SIG-M5 (cell line): ENCODE measurements around the gene ALG2.
"Not testable (repeated sequence)": the region's sequence is repeated elsewhere in the genome, so short reads cannot be mapped to it uniquely, and the experiment has no call there.

Source experiments
- DNase-seq: peaks from one replicate; lab custom pipeline; 2025; lab: John Stamatoyannopoulos, UW

Gene ALG2

DNA sequence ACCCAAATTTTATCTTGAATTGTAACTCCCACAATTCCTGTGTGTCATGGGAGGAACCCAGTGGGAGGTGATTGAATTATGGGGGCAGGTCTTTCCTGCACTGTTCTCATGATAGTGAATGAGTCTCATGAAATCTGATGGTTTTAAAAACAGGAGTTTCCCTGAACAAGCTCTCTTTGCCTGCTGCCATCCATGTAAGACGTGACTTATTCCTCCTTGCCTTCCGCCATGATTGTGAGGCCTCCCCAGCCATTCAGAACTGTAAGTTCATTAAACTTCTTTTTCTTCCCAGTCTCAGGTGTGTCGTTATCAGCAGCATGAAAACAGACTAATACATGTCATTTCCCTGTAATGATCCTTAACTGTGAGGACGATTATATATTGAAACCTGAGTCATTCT lies 16.1 kb upstream of the ALG2 start:
- not testable (repeated sequence) for DNase-seq

GRCh38 chr9:99237356-99237755 lies 15.6 kb upstream of the ALG2 start:
- DNase-seq = no peak

DNA sequence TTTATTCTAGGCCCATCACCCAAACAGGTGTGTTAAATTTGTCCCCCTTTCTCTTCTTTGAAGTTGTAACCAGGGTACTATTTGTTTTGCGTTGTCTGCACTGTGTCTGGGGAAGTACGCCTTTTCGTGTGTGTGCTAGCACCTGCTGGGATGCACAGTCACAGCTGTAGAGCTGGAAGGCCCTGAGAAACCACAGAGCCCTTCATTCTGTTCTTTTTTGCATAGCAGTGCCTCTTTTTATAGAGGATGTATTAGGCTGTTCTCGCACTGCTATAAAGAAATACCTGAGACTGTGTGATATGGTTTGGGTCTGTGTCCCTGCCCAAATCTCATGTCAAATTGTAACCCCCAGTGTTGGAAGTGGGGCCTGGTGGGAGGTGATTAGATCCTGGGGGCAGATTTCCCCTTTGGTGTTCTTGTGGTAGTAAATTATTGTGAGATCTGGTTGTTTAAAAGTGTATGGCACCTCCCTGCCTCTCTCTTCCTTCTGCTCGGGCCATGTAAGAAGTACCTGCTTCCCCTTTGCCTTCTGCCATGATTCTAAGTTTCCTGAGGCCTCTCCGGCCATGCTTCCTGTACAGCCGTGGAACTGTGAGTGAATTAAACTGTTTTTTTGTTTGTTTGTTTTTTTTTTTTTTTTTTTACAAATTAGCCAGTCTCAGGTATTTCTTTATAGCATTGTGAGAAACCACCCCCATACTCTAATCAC lies 14.3 kb upstream of the ALG2 start:
- DNase-seq = no peak

- no peak for DNase-seq
These were observed 13.3 kb upstream of the ALG2 start for GRCh38 chr9:99235069-99235468.

- DNase-seq = no peak
These were observed 12.9 kb upstream of the ALG2 start for GRCh38 chr9:99234618-99235017.

DNA sequence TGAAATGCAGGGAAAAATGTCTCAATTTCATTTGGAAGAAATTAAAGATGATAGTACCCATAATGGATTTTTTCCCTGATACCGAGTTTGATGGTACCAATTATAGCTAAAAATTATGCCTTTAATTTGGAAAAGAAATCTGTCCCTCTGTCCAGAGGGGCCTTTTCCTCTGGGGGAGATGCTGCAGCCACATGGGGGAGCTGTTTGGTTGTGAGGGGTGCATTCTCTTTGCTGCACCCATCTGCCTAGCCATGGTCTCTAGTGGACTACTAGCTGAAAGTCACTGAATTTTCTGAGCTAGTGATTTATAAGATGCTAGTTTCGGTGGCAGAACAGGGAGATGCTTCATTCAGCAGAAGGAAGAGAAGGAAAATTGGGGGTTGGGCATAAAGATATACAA lies 10.0 kb upstream of the ALG2 start:
- no peak for DNase-seq

DNA sequence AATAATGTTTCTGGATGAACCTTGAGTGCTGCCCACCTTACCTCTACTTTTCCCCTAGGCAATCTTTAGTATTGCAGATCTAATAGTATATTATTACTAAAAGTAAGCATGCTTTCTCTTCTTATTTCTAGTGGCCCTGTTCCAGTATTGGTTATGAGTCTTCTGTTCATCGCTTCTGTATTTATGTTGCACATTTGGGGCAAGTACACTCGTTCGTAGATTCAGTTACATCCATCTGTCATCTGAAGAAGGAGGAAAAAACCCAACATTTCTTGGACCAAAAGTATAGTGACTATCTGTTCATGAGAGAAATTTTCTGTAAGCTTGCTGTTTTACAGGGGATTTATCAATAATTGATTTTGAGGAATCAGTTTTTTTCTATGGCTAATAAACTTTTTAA lies 8.5 kb upstream of the ALG2 start:
- no peak for DNase-seq

DNA sequence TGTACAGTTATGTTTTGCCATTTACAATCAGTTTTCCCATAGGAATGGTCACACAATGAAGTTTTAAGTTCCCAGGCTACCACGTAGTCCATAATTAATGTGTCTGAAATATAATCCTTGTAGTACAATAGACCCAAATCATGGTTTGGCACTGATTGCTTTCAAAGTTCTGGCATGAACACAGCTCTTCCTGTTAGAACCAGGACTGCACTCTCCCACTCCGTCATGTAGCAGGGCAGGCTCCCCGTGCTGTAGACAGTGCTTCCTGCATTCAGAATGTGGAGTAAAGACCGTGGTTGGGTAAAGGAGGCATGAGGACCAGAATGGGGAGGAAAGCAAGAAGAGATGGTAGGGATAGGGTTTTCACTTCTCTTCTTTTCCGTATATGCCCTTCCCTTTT lies 4.3 kb upstream of the ALG2 start:
- DNase-seq = no peak

DNA sequence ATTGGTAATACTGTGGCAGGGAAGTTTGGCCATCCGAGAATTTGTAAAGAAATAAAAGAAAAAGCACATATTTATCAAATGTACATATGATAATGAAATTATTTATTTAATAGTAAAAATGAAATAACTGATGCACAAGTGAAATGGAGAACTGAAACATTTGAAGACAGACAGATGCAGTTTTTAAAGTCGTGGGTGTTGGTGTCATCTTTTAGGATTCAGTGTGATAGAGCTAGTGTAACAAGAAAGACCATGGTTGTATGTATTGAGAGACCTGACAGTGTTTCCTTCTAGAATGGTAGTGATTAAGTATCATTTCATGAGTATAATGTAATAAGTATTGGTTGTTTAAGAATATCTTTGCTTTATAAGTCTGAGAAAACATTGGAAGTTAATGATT lies 2.7 kb upstream of the ALG2 start:
- DNase-seq = no peak

DNA sequence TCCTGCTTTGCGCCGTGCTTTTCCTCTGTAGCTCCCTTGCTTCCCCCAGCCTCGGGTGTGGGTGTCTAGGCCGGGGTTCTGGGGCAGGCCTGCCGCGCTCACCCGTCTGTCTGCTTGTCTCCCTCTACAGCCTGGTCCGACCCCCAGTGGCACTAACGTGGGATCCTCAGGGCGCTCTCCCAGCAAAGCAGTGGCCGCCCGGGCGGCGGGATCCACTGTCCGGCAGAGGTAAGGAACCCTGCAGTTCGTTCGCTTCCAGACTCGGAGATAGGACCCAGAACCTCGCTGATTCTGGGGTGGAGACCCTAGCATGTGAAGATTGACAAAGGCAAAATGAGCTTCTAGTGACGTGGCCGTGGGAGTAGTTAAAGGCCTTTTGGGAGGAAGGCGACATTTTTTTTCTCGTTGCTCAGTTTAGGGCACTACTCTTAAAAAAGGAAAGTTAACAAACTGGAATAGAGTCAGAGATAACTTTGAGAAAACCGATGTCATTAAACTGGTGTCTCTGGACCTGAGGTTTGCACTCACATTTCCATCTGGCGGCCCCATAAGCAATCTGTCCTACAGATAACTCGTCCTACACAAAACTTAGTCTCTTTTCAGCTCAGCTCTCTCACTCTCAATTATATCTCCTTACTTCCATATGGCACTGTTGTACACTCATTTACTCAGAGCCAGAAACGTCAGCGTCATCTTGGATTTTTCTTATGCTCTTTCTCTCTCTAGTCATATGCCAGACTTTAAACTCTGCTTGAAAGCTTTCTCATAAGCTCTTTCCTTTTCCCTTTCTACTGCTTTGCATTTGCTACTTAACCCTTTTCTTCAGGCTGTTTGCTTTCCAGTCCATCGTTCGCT lies 901 bp upstream of the ALG2 start:
- no peak for DNase-seq

DNA sequence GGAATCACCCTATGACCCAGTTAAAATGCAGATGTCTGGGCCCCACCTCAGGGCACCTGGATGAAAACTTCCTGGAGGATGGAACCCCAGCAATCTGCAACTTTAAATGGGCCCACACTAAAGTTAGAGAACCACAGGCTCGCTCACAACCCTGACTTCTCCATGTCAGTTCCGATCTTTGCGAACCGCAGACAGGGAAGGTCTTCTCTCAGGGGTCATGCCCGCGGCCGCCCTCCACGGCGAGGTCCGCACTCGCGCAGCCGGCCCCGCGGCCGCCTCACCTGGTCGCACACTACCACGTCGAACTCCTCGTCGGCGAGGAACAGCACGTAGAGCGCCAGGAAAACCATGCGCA lies 499 bp downstream of the ALG2 start:
- no peak for DNase-seq

- DNase-seq = no peak
These were observed 1.7 kb downstream of the ALG2 start for GRCh38 chr9:99220011-99220410.

GRCh38 chr9:99216073-99216472 lies 5.7 kb downstream of the ALG2 start:
- DNase-seq = no peak

- DNase-seq = no peak
These were observed 8.5 kb downstream of the ALG2 start for GRCh38 chr9:99213197-99213596.

DNA sequence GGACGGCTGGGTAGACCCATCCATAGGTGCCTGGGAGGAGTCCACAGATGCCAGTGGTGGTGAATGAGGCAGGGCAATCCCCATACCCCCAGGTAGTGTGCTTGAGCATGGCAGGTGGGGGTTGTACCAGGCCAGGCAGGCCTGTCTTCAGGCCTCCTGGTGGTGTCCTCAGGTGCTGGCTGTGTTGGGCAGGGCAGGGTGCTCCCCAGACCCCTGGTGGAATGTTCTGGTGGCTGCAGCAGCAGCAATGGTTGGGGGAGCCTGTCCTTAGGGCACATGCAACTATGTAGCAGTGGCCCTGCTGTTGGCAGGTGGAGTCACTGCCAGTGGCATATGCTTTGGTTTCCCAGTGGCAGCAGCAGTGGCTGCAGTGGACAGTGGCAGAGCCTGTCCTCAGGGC lies 10.0 kb downstream of the ALG2 start:
- no peak for DNase-seq

- DNase-seq = no peak
These were observed 11.2 kb downstream of the ALG2 start for GRCh38 chr9:99210572-99210971.

- no peak for DNase-seq
These were observed 20.1 kb downstream of the ALG2 start for GRCh38 chr9:99201603-99202002.

DNA sequence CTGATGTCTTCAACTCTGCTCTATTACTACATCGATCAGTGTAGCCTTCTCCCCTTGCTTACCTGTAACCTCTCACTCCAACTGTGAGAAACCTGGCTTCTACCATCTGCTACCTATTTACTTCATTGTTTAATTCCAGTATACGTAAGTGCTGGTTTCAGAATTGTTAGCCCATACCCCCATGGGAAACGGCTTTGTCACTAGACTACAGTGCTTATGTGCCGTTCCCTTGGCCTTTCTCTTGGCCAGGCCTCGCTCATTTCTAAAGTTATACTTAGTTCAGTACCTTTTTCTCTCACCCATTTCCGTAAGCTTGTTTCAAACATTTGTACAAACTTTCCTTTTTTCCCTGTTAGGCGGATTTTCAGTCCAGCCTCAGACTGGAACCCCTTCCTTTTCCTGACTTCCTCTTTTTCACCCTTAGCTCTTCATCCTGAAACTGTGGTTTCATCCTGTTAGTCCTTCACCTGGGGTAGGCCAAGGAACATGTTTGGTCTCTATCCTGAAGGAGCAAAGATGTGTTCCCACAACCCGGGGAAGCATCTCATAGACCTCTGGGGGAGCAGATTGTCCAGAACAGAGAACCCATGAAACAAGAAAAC lies 21.7 kb downstream of the ALG2 start:
- DNase-seq = no peak

DNA sequence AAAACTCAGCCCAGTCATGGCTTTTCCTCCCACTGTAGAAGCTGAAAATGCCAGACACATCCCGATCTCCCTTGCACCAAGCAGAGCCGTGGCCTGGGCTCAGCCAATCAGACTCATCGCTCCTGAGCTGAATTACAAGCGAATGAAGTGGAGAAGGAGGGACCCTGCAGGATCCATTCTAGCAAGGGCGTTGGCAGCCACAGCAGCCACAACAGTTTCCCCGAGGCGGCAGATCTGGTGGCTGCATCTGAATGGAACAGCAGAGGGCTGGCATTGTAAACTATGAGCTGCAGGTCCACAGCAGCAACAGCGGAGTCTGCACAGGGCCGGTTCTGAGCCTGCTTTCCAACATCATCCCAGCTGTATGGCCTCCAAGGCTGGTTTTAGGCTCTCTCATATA lies 23.8 kb downstream of the ALG2 start:
- DNase-seq = no peak

- DNase-seq = no peak
These were observed 24.6 kb downstream of the ALG2 start for GRCh38 chr9:99197124-99197630.

DNA sequence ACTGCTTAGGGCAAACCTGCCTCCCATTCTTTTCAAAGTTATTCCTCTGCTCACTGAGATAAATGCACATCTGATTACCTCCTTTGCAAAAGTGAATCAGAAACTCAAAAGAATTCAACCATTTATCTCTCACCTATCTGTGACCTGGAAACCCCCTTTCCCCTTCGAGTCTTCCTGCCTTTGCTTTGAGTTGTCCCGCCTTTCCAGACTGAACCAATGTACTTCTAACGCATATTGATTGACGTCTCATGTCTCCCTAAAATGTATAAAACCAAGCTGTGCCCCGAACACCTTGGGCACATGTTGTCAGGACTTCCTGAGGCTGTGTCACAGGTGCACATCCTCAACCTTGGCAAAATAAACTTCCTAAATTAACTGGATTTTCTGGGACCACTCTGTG lies 25.3 kb downstream of the ALG2 start:
- DNase-seq = not testable (repeated sequence)

- DNase-seq = no peak
These were observed 28.3 kb downstream of the ALG2 start for GRCh38 chr9:99193466-99193821.

DNA sequence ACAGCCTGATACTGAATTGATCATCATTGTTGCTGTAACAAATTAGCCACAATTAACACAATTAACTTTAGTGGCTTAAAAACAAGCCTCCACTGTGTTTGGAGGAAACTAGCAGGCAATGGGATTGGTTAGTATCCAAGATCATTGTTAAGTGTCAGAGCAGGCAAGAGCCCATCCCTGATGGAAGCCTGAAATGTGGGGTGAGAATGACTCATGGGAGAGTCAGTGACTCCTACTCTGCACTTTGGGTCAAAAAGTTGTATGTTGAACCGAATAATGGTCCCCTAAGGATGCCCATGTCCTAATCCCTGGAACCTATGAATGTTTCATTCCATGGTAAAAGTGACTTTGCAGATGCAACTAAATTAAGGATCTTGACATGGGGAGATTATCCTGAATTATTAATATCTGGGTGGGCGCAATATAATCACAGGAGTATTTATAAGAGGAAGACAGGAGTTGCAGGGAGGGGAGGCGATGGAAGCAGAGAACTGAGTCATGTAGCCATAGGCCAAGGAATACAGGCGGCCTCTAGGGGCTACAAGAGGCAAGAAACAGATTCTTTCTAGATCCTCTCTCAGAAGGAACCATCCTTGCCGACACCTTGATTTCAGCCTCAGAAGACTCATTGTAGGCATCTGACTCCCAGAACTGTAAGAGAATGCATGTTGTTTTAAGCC lies 28.8 kb downstream of the ALG2 start:
- no peak for DNase-seq
